Smooth muscle cell (in vitro differentiated cells): ENCODE data around the gene VPS51. TPM values are rescaled to one million over a fixed set of nuclear protein-coding genes. Genes with fewer than 3 reads are reported as not detected.

Source experiments
- DNase-seq: peaks from one replicate; lab custom pipeline; 2025; ENCODE audit not compliant: unreplicated experiment; lab: John Stamatoyannopoulos, UW
- H2AFZ ChIP-seq: fragments of 200-600 bp; sonication (generic); 2 replicates; pipeline ENCODE4 v1.6.0; 2016; ENCODE audit warnings: antibody characterized with exemption, low read depth, mild to moderate bottlenecking
- H3F3A ChIP-seq: fragments of 200-600 bp; sonication (generic); 2 replicates; pipeline ENCODE4 v1.6.0; 2017; ENCODE audit warnings: antibody characterized with exemption, low read depth
- H3K27ac ChIP-seq: fragments of 200-600 bp; sonication (generic); 2 replicates; pipeline ENCODE4 v1.5.1; 2016; ENCODE audit warnings: low read depth, mild to moderate bottlenecking
- H3K27me3 ChIP-seq: fragments of 200-600 bp; sonication (generic); 2 replicates; pipeline ENCODE4 v1.6.1; 2016; ENCODE audit warnings: low read depth, mild to moderate bottlenecking
- H3K36me3 ChIP-seq: fragments of 200-600 bp; sonication (generic); 2 replicates; pipeline ENCODE4 v1.5.1; 2016; ENCODE audit warnings: low read depth
- H3K4me1 ChIP-seq: fragments of 200-600 bp; sonication (generic); 2 replicates; pipeline ENCODE4 v1.5.1; 2016; ENCODE audit warnings: low read depth
- H3K4me2 ChIP-seq: fragments of 200-600 bp; sonication (generic); 2 replicates; pipeline ENCODE4 v1.6.0; 2016; ENCODE audit warnings: mild to moderate bottlenecking
- H3K4me3 ChIP-seq: fragments of 200-600 bp; sonication (generic); 2 replicates; pipeline ENCODE4 v1.5.1; 2016; ENCODE audit warnings: mild to moderate bottlenecking
- H3K79me2 ChIP-seq: fragments of 200-600 bp; sonication (generic); 2 replicates; pipeline ENCODE4 v1.6.0; 2016; ENCODE audit warnings: low read depth, mild to moderate bottlenecking
- H3K9ac ChIP-seq: fragments of 200-600 bp; sonication (generic); 2 replicates; pipeline ENCODE4 v1.6.0; 2016; ENCODE audit warnings: low read depth
- H3K9me3 ChIP-seq: fragments of 200-600 bp; sonication (generic); replicated peaks from 2 replicates; pipeline ENCODE4 v1.5.1; 2016; ENCODE audit warnings: low read depth
- H4K20me1 ChIP-seq: fragments of 200-600 bp; sonication (generic); 2 replicates; pipeline ENCODE4 v1.6.0; 2016; ENCODE audit warnings: low read depth
- WGBS: methylation state at CpG from one replicate; pipeline ENCODE4 v1.1.7; 2016; ENCODE audit warnings: low lambda C conversion rate; 5-methylcytosine and 5-hydroxymethylcytosine counted together
- polyA plus RNA-seq: library from polyadenylated mRNA; unstranded; fragments of >200 nt; fragmentation: Nextera tagmentation; extraction: Ambion mirVana; gene quantifications from 2 replicates; pipeline ENCODE4 v1.2.1, GENCODE V29; 2016
- total RNA-seq: library from RNA; depleted of rRNA; stranded (reverse); fragments of >200 nt; gene quantifications from 2 replicates; pipeline ENCODE4 v1.2.3, GENCODE V29; 2014
- TF ChIP-seq, protein P1 (sequence below): fragments of 200-600 bp; sonication (generic); IDR thresholded peaks from 2 replicates; pipeline ENCODE4 v1.5.1; 2017; ENCODE audit warnings: borderline replicate concordance, mild to moderate bottlenecking, antibody characterized with exemption; ENCODE audit not compliant: insufficient read depth, poor library complexity, severe bottlenecking

The VPS51 gene
- total and polyA plus RNA-seq, 2 experiments from 2014 or later = 55.2 to 154 TPM

DNA sequence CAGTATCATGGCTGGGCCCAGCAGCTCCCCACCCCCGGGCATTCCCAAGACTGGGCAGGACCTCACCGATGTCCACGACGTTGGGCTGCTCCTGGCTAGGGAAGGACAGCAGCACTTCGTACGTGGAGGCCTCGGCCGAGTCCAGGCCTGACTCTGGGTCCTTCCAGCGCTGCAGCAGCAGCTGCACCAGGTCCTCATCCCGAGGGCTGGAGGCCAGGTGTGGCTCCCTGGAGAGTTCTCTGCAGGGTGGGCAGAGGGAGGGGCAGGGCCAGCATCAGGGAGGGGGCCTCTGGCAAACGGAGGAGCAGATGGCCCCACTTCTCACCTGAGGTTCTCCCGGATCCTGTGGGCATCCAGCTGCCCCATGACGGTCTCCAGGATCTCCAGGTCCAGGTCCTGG lies 38.0 kb upstream of the VPS51 start:
- 90% methylated on average over 4 of the region's 13 CpGs for WGBS
- H3K27ac ChIP-seq = no peak overlapping the region
- no peak for DNase-seq
- H3K9me3 ChIP-seq = no peaks in the 10 kb centered on the region
- no peaks in the 10 kb centered on the region for H3K27me3 ChIP-seq
- TF ChIP-seq, protein P1, sequence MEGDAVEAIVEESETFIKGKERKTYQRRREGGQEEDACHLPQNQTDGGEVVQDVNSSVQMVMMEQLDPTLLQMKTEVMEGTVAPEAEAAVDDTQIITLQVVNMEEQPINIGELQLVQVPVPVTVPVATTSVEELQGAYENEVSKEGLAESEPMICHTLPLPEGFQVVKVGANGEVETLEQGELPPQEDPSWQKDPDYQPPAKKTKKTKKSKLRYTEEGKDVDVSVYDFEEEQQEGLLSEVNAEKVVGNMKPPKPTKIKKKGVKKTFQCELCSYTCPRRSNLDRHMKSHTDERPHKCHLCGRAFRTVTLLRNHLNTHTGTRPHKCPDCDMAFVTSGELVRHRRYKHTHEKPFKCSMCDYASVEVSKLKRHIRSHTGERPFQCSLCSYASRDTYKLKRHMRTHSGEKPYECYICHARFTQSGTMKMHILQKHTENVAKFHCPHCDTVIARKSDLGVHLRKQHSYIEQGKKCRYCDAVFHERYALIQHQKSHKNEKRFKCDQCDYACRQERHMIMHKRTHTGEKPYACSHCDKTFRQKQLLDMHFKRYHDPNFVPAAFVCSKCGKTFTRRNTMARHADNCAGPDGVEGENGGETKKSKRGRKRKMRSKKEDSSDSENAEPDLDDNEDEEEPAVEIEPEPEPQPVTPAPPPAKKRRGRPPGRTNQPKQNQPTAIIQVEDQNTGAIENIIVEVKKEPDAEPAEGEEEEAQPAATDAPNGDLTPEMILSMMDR = no peak
- H2AFZ ChIP-seq = no peak overlapping the region
- H3F3A ChIP-seq = no peaks in the 10 kb centered on the region
- H3K4me3 ChIP-seq = no peak overlapping the region
- no peak overlapping the region for H3K4me2 ChIP-seq
- H3K79me2 ChIP-seq = no peaks in the 10 kb centered on the region
- no peak overlapping the region for H3K9ac ChIP-seq
- H3K36me3 ChIP-seq = no peaks in the 10 kb centered on the region
- no peaks in the 10 kb centered on the region for H3K4me1 ChIP-seq
- no peaks in the 10 kb centered on the region for H4K20me1 ChIP-seq

DNA sequence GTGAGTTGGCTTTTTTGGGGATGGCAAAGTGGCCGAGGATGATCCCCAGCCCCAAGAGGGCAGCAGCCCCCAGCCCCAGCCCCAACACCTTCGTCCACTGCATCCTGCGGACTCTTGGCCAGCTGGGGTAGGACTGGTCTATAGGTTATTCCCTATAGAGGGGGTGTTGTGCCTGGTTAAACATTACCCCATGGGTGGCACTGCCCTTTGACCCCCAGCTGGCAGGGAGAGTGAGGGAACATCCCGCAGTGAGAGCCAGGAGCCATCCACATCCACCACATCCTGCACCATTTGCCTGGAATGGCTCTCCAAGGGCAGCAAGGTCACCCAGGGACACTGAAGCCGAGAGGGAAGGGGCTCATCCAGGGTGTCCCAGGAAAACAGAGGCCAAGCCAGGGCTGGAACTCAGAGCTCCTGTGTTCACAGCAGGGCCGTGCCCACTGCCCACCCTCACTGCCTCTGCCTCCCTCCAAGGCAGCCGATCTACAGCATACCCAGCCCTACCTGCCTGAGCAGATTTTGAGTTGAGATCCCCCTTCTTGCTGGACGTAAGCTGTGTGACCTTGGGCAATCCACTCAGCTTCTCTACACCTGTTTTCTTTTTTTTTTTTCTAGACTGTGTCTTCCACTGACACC lies 37.5 kb upstream of the VPS51 start, which contains the start of gene NAALADL1:
TSS of gene NAALADL1 (minus strand) at position 135 of the 636 bp plus-strand sequence. CDS start at position 103, 32 bp downstream.
- WGBS = 89% methylated on average over 8 of the region's 8 CpGs
- H4K20me1 ChIP-seq = no peaks in the 10 kb centered on the region
- H3K9ac ChIP-seq = no peak within 1 kb of the TSS
- H3K9me3 ChIP-seq = no peaks in the 10 kb centered on the region
- DNase-seq = no peak
- H3K79me2 ChIP-seq = no peaks in the 10 kb centered on the region
- no peak within 1 kb of the TSS for H3K4me3 ChIP-seq
- no peaks in the 10 kb centered on the region for H3K4me1 ChIP-seq
- TF ChIP-seq, protein P1 = no peak
- no peak within 1 kb of the TSS for H3K27ac ChIP-seq
- no peaks in the 10 kb centered on the region for H3K27me3 ChIP-seq
- no peak within 1 kb of the TSS for H2AFZ ChIP-seq
- H3K36me3 ChIP-seq = no peaks in the 10 kb centered on the region
- no peak within 1 kb of the TSS for H3K4me2 ChIP-seq
- no peaks in the 10 kb centered on the region for H3F3A ChIP-seq

DNA sequence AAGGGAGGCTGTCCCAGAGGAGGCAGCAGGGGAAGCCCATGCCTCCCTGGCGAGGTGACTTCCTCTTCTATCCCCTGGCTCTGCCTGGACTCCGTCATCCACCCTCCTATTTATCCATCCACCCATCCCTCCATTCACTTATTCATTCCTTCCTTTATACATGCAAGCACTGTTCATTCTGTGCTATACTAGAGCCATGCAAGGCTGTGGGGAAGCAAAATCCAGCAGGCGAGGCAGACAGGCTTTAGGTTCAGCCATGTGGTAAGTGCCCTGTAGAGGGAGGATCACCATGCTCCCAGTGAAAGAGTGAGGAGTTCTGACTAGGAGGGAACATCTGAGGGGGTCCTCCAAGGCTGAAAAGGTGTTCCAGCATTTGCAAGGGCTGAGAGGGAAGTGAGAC lies 36.5 kb upstream of the VPS51 start:
- no peaks in the 10 kb centered on the region for H4K20me1 ChIP-seq
- TF ChIP-seq, protein P1 = no peak
- 69% methylated on average over 3 of the region's 3 CpGs for WGBS

More for the DNA sequence above, 36.5 kb upstream of the VPS51 start:
- Histone ChIP-seq H2AFZ (no peak overlapping the region), H3K27ac (no peak overlapping the region), H3K27me3 (no peaks in the 10 kb centered on the region), H3F3A (no peaks in the 10 kb centered on the region), H3K4me3 (no peak overlapping the region), H3K36me3 (no peaks in the 10 kb centered on the region), H3K9me3 (no peaks in the 10 kb centered on the region), H3K79me2 (no peaks in the 10 kb centered on the region), H3K4me2 (no peak overlapping the region), H3K4me1 (no peaks in the 10 kb centered on the region), H3K9ac (no peak overlapping the region)
- no peak for DNase-seq
